T47D (cell line): ENCODE measurements around the gene TSPAN17.

Experiments used
- DNase-seq, 2 experiments: peaks; one replicate each; pipeline versions ENCODE4 v3.0.0 to v3.0.0-alpha.2; 2011 to 2012; ENCODE audit warnings: low read depth in 1 of 2, low spot score in 1 of 2
- JUND ChIP-seq: IDR thresholded peaks from 2 replicates; pipeline ENCODE4 v1.6.1; 2012; ENCODE audit warnings: low read depth
- in situ Hi-C: cut with HindIII; loops from 2 replicates; pipeline ENCODE4 v1.10.0; 2016; ENCODE audit warnings: low sequenced_read_pairs, low pct_unique_long_range_greater_than_20kb

Gene TSPAN17

DNA sequence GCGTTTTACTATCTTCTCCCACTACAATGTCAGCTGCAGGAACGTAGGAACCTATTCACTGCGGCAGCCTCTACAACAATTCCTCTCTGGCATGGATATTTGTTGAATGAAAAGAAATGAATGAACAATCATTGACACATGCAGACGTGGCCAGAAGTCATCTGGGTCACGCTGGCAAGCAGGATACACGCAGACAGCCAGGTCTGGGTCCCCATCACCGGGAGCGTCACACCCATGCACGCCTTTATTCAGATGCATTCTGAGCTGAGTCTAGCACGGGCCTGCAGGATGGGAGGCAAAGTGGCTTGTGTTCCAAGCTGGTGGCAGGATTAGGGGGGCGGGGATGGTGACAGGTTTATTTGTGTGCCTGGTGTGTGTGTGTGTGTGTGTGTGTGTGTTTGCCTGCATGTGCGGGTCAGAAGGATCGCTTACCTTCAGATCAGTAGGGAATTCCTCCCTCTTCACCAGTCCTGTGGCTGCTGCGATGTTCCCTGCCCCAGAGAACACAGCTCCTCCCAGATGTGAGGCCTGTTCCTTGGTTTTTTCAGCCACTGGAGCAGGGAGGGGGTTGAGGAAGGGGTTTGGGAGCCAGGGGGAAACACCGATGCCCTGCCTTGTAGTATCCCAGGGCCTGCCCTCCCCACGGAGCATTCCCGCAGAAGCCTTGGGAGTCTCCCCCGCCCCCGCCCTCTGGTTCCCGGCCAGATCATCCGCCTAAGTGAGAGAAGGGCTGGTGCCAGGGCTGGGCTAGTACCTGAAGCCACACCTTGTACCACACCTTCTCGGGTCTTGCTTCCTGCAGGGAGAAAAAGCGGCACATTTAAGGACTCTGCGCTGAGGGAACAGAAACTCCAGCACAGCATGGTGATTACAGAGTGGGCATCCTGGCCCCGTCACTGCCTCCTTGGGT lies 21.1 kb upstream of the TSPAN17 start:
- TF ChIP-seq JUND, result no peak
- in situ Hi-C loops, result no loop called here
- no peak for DNase-seq

DNA sequence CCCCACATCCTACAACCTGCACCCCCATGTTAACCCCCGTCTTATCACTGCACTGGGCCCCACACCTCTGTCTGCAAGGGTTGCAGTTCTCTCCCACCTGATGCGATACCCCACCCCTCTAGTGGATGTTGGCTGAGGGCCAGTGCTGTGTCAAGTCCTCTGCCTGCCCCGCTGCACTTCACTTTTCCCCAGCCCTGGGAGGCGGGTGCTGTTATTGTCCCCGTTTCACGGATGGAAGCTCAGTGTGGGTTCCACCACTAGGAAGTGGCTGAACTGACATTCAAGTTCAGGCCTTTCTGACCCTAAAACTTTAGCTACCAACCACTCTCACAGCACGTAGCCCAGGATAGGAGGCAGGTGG lies 20.4 kb upstream of the TSPAN17 start:
- DNase-seq, result no peak
- TF ChIP-seq JUND, result no peak
- in situ Hi-C loops, result no loop called here

- in situ Hi-C loops, result no loop called here
Observed at GRCh38 chr5:176627582-176627981, 19.7 kb upstream of the TSPAN17 start.

DNA sequence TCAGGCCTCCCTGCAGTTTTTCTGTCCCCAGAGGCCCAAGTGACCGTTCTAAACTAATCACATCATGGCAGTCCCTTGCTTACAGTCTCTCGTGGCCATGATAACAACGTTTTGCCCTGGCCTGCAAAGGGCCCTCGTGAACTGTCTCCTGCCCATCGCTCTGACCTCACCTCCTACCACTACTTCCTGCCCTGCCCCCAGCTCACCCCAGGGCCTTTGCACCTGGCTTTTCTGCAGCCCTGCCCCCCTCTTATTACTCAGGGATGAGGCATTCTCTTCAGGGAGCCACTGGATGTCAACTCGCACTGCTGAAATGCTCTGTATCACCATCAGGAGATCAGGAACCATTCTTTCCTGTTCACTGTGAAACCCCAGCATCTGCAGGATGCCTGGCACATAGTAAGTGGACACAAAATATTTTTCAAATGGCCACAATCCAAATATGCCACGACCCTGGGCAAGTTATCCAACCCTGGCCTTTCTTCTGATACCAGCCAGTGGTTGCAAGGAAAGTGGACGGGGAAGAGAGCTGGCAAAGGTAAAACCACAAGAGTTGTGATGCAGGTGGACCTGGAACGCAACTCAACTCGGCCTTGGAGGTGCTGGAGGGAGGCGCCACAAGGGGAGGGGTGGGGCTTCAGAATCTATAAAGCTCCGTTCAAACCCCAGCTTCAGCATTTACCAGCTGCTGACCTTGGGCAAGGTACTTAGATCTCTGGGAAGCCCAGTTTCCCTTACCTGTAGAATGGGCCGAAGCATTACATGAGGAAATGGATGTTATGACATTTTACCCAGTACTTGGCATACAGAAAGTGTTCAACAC lies 18.7 kb upstream of the TSPAN17 start:
- DNase-seq, result no peak
- no peak for TF ChIP-seq JUND
- in situ Hi-C loops, result no loop called here

More at GRCh38 chr5:176627582-176627981, 19.7 kb upstream of the TSPAN17 start:
- TF ChIP-seq JUND, result no peak
- no peak for DNase-seq

DNA sequence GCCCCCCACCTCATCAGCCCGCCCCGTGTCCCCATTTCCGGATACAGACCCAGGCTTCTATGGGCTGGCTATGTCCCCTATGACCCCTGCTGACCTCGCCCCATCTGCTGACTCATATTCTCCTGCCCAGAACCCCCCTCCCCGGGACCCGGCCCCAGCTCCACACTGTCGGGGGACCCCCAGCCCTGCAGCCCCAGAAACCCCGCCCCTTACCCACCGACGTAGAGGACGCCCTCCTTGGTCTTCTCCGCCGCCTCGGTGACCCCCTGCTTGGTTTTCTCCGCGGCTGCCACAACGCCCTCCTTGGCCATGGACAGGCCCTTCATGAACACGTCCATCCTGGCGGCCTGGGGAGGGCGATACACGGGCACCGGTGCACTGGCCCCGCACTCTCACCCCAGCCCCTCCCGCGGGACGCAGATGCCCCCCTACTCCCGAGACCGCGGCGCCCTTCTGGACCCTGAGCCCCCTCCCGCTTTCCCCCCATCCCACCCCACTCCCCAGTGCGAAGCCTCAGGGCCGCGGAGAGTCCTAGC lies 17.9 kb upstream of the TSPAN17 start:
- in situ Hi-C loops, result no loop called here
- no peak for TF ChIP-seq JUND
- DNase-seq, result no peak

- DNase-seq, result peak; percentile 76 to 86
- in situ Hi-C loops, result no loop called here
- no peak for TF ChIP-seq JUND
Observed at GRCh38 chr5:176629853-176630680, 17.2 kb upstream of the TSPAN17 start, which contains the start of the genes EIF4E1B and SNCB. Gene EIF4E1B (plus strand): TSS chr5:176630675. CDS start chr5:176642788, 12,113 bp downstream. Gene SNCB (minus strand): TSS chr5:176630534. CDS start chr5:176629654, 880 bp downstream.

- in situ Hi-C loops, result no loop called here
- no peak for TF ChIP-seq JUND
Observed at GRCh38 chr5:176630681-176631222, 16.5 kb upstream of the TSPAN17 start.

GRCh38 chr5:176631383-176632200 lies 15.7 kb upstream of the TSPAN17 start:
- no peak for DNase-seq
- TF ChIP-seq JUND, result no peak
- in situ Hi-C loops, result no loop called here

More at GRCh38 chr5:176630681-176631222, 16.5 kb upstream of the TSPAN17 start:
- DNase-seq, result peak in 1 of 2 experiments; percentile 72

DNA sequence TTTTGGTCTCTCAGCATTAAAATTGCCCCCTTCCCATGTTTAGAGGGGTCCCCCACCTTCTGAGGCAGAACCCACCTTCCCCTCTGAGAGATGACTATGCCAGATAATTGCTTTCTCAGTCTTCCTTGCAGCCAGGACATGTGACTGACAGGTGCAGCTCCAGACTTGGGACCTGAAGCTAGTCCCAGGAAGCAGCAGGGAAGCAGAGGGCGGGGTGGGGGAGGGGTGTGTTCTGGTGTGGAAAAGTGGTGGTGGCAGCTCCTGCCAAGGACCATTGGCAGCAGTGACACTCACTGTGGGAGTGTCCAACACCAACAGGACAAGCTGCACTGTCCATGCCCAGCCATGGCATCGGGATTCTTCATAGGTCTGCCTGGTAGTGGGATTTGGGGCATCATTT lies 14.5 kb upstream of the TSPAN17 start:
- no peak for TF ChIP-seq JUND
- in situ Hi-C loops, result no loop called here
- no peak for DNase-seq

DNA sequence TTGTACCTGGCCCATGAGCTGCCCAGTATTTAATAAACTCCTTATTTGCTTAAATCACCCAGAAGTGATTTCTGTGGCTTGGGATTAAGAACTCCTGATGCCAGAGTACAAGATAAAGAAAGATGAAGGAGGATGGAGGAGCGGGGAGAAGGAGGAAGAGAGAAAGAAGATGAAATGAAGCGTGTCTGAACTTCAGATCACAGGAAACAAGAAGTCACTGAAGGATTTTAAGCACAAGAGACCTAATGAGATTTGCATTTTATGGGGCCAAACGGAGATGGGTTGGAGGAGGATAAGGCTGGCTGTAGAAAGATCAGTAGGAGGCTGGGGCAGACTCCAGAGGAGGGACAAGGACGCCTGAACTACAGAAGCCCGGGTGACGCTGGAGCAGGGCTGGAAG lies 13.7 kb upstream of the TSPAN17 start:
- no peak for DNase-seq
- in situ Hi-C loops, result no loop called here
- TF ChIP-seq JUND, result no peak

DNA sequence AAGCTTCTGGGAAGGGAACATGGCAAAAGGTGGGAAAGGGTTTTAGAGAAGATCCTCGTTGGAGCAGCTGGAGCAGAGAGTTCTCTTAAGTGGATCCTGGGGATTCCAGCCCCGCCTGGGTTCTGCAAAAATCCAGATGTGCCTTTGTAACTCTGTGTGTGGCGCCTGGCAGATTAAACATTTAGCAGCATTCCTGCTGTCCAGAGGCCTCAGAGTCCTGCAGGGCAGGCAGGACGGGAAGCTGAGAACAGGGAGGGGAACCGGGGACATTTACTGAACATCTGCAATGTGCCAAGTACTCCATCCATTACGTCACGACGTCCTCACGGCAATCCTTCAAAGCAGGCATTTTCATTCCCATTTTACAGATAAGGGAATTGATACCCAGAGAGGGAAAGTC lies 10.9 kb upstream of the TSPAN17 start:
- DNase-seq, result no peak
- in situ Hi-C loops, result no loop called here
- TF ChIP-seq JUND, result no peak
